H1 (cell line): ENCODE measurements around the gene SLC35D2. TPM values are rescaled to one million over a fixed set of nuclear protein-coding genes. Genes with fewer than 3 reads are reported as not detected.

ENCODE experiments used
- CTCF ChIA-PET: fragments of 300-600 bp; sonication (Branson Sonifier 250); formaldehyde crosslinking; loops from one replicate; lab custom pipeline; 2021; ENCODE audit not compliant: partially characterized antibody; lab: Charles Lee
- POLR2A ChIA-PET: fragments of 300-600 bp; sonication (Branson Sonifier 250); formaldehyde crosslinking; loops from one replicate; lab custom pipeline; 2021; ENCODE audit warnings: inconsistent platforms; ENCODE audit not compliant: partially characterized antibody; lab: Charles Lee
- DNase-seq, 2 experiments: peaks; one replicate each; pipeline versions ENCODE4 v3.0.0 to v3.0.0-alpha.2; 2010 to 2022; ENCODE audit warnings: low spot score in 2 of 2, low read depth in 1 of 2, mixed read lengths in 1 of 2
- FAIRE-seq: peaks from 2 replicates; lab custom pipeline; 2011; peaks lifted over from hg19 to GRCh38; lab: Jason Lieb, UNC
- H2AFZ ChIP-seq: 2 replicates; pipeline ENCODE4 v1.8.1; 2012; ENCODE audit warnings: low read length, inconsistent platforms
- H2AK5ac ChIP-seq: 2 replicates; pipeline ENCODE4 v1.6.1; 2013; ENCODE audit warnings: low read depth, low read length
- H2BK120ac ChIP-seq: replicated peaks from 2 replicates; pipeline ENCODE3; 2013; ENCODE audit warnings: low read depth, low read length, inconsistent platforms
- H2BK12ac ChIP-seq: 2 replicates; pipeline ENCODE4 v1.6.1; 2013; ENCODE audit warnings: low read depth, low read length
- H2BK15ac ChIP-seq: 2 replicates; pipeline ENCODE4 v1.6.1; 2013; ENCODE audit warnings: low read length
- H2BK20ac ChIP-seq: 2 replicates; pipeline ENCODE4 v1.6.1; 2013; ENCODE audit warnings: low read length
- H2BK5ac ChIP-seq: 2 replicates; pipeline ENCODE4 v1.6.1; 2013; ENCODE audit warnings: low read depth, low read length
- H3K14ac ChIP-seq: 2 replicates; pipeline ENCODE4 v1.6.1; 2013; ENCODE audit warnings: inconsistent platforms; ENCODE audit not compliant: insufficient read length
- H3K18ac ChIP-seq: 2 replicates; pipeline ENCODE4 v1.6.1; 2013; ENCODE audit warnings: low read length; ENCODE audit errors: extremely low read depth
- H3K23ac ChIP-seq: 2 replicates; pipeline ENCODE4 v1.6.1; 2013; ENCODE audit warnings: inconsistent platforms; ENCODE audit not compliant: insufficient read length
- H3K23me2 ChIP-seq: 2 replicates; pipeline ENCODE4 v1.6.1; 2013; ENCODE audit warnings: low read depth, low read length
- H3K27ac ChIP-seq: 2 replicates; pipeline ENCODE4 v1.6.1; 2011; ENCODE audit warnings: low read depth, low read length, inconsistent platforms
- H3K27me3 ChIP-seq, 4 experiments: replicated peaks in 1 of 4; 1 replicate in 1 of 4; 2 replicates in 3 of 4; pipeline versions ENCODE4 v1.6.1 to v1.8.1; 2011 to 2013; ENCODE audit warnings: low read length in 3 of 4, mild to moderate bottlenecking in 3 of 4, inconsistent platforms in 2 of 4, mixed read lengths in 2 of 4, moderate library complexity in 1 of 4; ENCODE audit not compliant: control insufficient read depth in 3 of 4, insufficient read depth in 3 of 4; ENCODE audit errors: extremely low read depth in 1 of 4
- H3K36me3 ChIP-seq, 4 experiments: 2 replicates each; pipeline versions ENCODE4 v1.6.1 to v1.8.1; 2011 to 2013; ENCODE audit warnings: mild to moderate bottlenecking in 4 of 4, low read length in 3 of 4, moderate library complexity in 2 of 4, control low read depth in 1 of 4, inconsistent platforms in 1 of 4; ENCODE audit not compliant: insufficient read depth in 4 of 4, control insufficient read depth in 2 of 4
- H3K4ac ChIP-seq: replicated peaks from 2 replicates; pipeline ENCODE3; 2013; ENCODE audit warnings: low read length, low read depth, mixed read lengths, inconsistent platforms; ENCODE audit not compliant: insufficient read length
- H3K4me1 ChIP-seq, 4 experiments: replicated peaks in 1 of 4; 1 replicate in 1 of 4; 2 replicates in 3 of 4; pipeline versions ENCODE4 v1.6.1 to v1.8.1; 2011 to 2013; ENCODE audit warnings: low read length in 3 of 4, inconsistent platforms in 2 of 4, mixed read lengths in 1 of 4; ENCODE audit not compliant: insufficient read depth in 4 of 4, control insufficient read depth in 3 of 4
- H3K4me2 ChIP-seq, 2 experiments: 2 replicates each; pipeline versions ENCODE4 v1.6.1 to v1.8.1; 2011 to 2013; ENCODE audit warnings: low read depth in 2 of 2, low read length in 2 of 2, control low read depth in 1 of 2, inconsistent platforms in 1 of 2, mild to moderate bottlenecking in 1 of 2; ENCODE audit not compliant: insufficient read depth in 1 of 2
- H3K4me3 ChIP-seq, 4 experiments: fragments of 200-600, 300-600 bp in 1 of 4; sonication (generic), shearing (Covaris generic), sonication (Bioruptor Twin) in 1 of 4; 2 replicates each; pipeline versions ENCODE4 v1.5.1 to v1.8.1; 2011 to 2016; ENCODE audit warnings: low read length in 4 of 4, low read depth in 3 of 4, control low read depth in 2 of 4, inconsistent platforms in 2 of 4, mild to moderate bottlenecking in 2 of 4, mixed read lengths in 1 of 4, moderate library complexity in 1 of 4; ENCODE audit not compliant: insufficient read depth in 2 of 4; ENCODE audit errors: extremely low read depth in 1 of 4
- H3K56ac ChIP-seq: replicated peaks from 2 replicates; pipeline ENCODE3; 2013; ENCODE audit warnings: low read depth, mild to moderate bottlenecking, mixed read lengths, low read length, inconsistent platforms; ENCODE audit not compliant: insufficient read length
- H3K79me1 ChIP-seq: 2 replicates; pipeline ENCODE4 v1.6.1; 2013; ENCODE audit warnings: low read depth, low read length, control low read depth
- H3K79me2 ChIP-seq, 2 experiments: 2 replicates each; pipeline versions ENCODE4 v1.6.1 to v1.8.1; 2012 to 2013; ENCODE audit warnings: low read length in 2 of 2, mild to moderate bottlenecking in 2 of 2, inconsistent platforms in 1 of 2; ENCODE audit not compliant: insufficient read depth in 2 of 2, control insufficient read depth in 1 of 2
- H3K9ac ChIP-seq, 4 experiments: replicated peaks in 1 of 4; 1 replicate in 1 of 4; 2 replicates in 3 of 4; pipeline versions ENCODE4 v1.6.1 to v1.8.1; 2011 to 2013; ENCODE audit warnings: low read depth in 3 of 4, low read length in 3 of 4, control low read depth in 2 of 4, mild to moderate bottlenecking in 2 of 4, moderate library complexity in 2 of 4, inconsistent platforms in 1 of 4; ENCODE audit errors: extremely low read depth in 1 of 4
- H3K9me3 ChIP-seq, 2 experiments: 2 replicates each; pipeline versions ENCODE4 v1.6.1 to v1.8.1; 2012 to 2013; ENCODE audit warnings: mild to moderate bottlenecking in 2 of 2, moderate library complexity in 2 of 2, control low read depth in 1 of 2, inconsistent platforms in 1 of 2, low read depth in 1 of 2, low read length in 1 of 2, mixed read lengths in 1 of 2; ENCODE audit not compliant: insufficient read depth in 2 of 2
- H4K20me1 ChIP-seq, 2 experiments: replicated peaks in 1 of 2; 2 replicates each; pipeline versions ENCODE3 to v1.8.1; 2011 to 2013; ENCODE audit warnings: inconsistent platforms in 2 of 2, low read length in 2 of 2, mild to moderate bottlenecking in 1 of 2; ENCODE audit not compliant: insufficient read depth in 2 of 2, control insufficient read depth in 1 of 2
- H4K5ac ChIP-seq: 2 replicates; pipeline ENCODE4 v1.6.1; 2013; ENCODE audit warnings: low read length, low read depth, mixed read lengths, inconsistent platforms; ENCODE audit not compliant: insufficient read length
- H4K8ac ChIP-seq: 2 replicates; pipeline ENCODE4 v1.8.0; 2013; ENCODE audit warnings: mild to moderate bottlenecking, moderate library complexity, low read length, inconsistent platforms; ENCODE audit not compliant: insufficient read depth; ENCODE audit errors: extremely low read depth
- H4K91ac ChIP-seq: replicated peaks from 2 replicates; pipeline ENCODE3; 2013; ENCODE audit warnings: low read length, mixed read lengths, inconsistent platforms; ENCODE audit not compliant: insufficient read length
- RAD21 ChIP-seq, 2 experiments: IDR thresholded peaks in 1 of 2; conservative IDR thresholded peaks in 1 of 2; 2 replicates each; pipeline ENCODE4 v1.6.1; 2011; ENCODE audit warnings: low read depth in 2 of 2, low read length in 2 of 2, improper control_type of control experiment in 1 of 2, inconsistent platforms in 1 of 2, mild to moderate bottlenecking in 1 of 2, moderate library complexity in 1 of 2
- WGBS, 2 experiments: shearing (Covaris generic) in 1 of 2; methylation state at CpG; one replicate each; pipeline versions ENCODE4 v1.1.6 to v1.1.7; 2013 to 2015; ENCODE audit warnings: low lambda C conversion rate in 2 of 2, mixed read lengths in 2 of 2, inconsistent platforms in 1 of 2, low coverage in 1 of 2, missing lambda C conversion rate in 1 of 2; ENCODE audit not compliant: insufficient replicate concordance in 2 of 2, insufficient coverage in 1 of 2, insufficient read length in 1 of 2; ENCODE audit errors: extremely low coverage in 1 of 2, missing lambda C conversion rate in 1 of 2; 5-methylcytosine and 5-hydroxymethylcytosine counted together
- polyA plus RNA-seq, 7 experiments: library from polyadenylated mRNA; depleted of rRNA in 3 of 7; stranded (reverse) in 5 of 7; unstranded in 2 of 7; fragments of >200 nt in 5 of 7; fragments of 200-250 nt in 2 of 7; gene quantifications; 1 replicate in 5 of 7; 2 replicates in 1 of 7; 4 replicates in 1 of 7; pipeline versions ENCODE4 v1.2.1 to v1.2.3, GENCODE V29; 2011 to 2013; ENCODE audit warnings: missing spikeins in 2 of 7, mixed read lengths in 2 of 7
- total RNA-seq: library from RNA; stranded (reverse); fragmentation: NEBNext Ultra II Directional; extraction: Animal tissue kit (Norgen Biotek cat#: 25700); gene quantifications from 2 replicates; pipeline ENCODE4 v1.2.1, GENCODE V29; 2021
- TF ChIP-seq, protein P1 (sequence below): IDR thresholded peaks from 2 replicates; pipeline ENCODE4 v1.6.1; 2012; ENCODE audit warnings: inconsistent platforms

Gene SLC35D2
- total and polyA plus RNA-seq, 2 of the 8 experiments (the other 6 are each of a cell fraction or from before 2014, with no cell fraction given), result 9.6 to 11.5 TPM

DNA sequence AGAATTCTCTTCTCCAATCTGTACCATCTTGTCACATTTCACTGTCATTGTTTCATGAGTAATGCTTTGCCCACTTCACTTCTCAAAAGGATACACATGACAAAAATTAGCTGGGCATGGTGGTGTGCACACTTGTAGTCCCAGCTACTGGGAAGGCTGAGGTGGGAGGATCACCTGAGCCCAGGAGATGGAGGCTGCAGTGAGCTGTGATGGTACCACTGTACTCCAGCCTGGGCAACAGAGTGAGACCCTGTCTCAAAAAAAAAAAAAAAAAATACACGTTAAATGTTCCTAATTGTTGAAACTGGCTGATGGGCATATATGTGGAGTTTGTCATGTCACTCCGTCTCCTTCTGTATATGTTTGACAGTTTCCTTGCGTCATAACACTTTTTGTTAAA lies 45.2 kb downstream of the SLC35D2 start:
- Histone ChIP-seq H2AK5ac (no peak overlapping the region), H3K9ac (no peak overlapping the region), H2BK15ac (no peak overlapping the region), H3K23ac (no peak overlapping the region), H3K4me3 (no peak overlapping the region), H3K14ac (no peak overlapping the region), H4K8ac (no peak overlapping the region), H2BK20ac (no peak overlapping the region), H4K5ac (no peak overlapping the region), H3K56ac (no peak overlapping the region), H3K4me1 (peaks cover 0 to 6% (median 2%) of the 10 kb centered on the region in 4 experiments; a peak in 2 of 7 replicates), H2AFZ (no peak overlapping the region), H2BK5ac (no peak overlapping the region), H2BK120ac (no peak overlapping the region), H3K36me3 (no peaks in the 10 kb centered on the region), H3K23me2 (no peaks in the 10 kb centered on the region), H3K4me2 (no peak overlapping the region), H4K91ac (no peak overlapping the region), H3K9me3 (no peaks in the 10 kb centered on the region), H3K27ac (no peak overlapping the region), H3K27me3 (no peaks in the 10 kb centered on the region), H3K4ac (no peak overlapping the region), H3K79me2 (no peaks in the 10 kb centered on the region), H4K20me1 (no peaks in the 10 kb centered on the region), H3K18ac (no peak overlapping the region), H2BK12ac (no peak overlapping the region), H3K79me1 (no peaks in the 10 kb centered on the region)
- FAIRE-seq, result no peak
- ChIA-PET POLR2A (no interaction called here), CTCF (interaction anchor here (0.7 to 1.8 kb wide), 3 partner anchors 11 to 762 kb away, joined by 3 to 4 read pairs (median 4); no protein-coding TSS in a partner anchor)
- no peak for TF ChIP-seq RAD21 (IDR thresholded peaks at IDR 0.05 in 1 of 2, conservative IDR thresholded peaks at IDR 0.05 in 1 of 2; ENCODE audit: low read depth in 2 of 2, low read length in 2 of 2)
- TF ChIP-seq, protein P1, sequence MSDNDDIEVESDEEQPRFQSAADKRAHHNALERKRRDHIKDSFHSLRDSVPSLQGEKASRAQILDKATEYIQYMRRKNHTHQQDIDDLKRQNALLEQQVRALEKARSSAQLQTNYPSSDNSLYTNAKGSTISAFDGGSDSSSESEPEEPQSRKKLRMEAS, result no peak
- 96% methylated on average over 2 of the region's 3 CpGs; no CpG with 5 or more reads in 1 of the 2 experiments for WGBS, 2 experiments
- no peak for DNase-seq
